Ishikawa (cell line): Measurements from ENCODE around the gene CNTN1.

ENCODE experiments used
- CEBPB ChIP-seq: IDR thresholded peaks from 2 replicates; pipeline ENCODE4 v1.6.1; 2012
- CREB1 ChIP-seq: IDR thresholded peaks from 2 replicates; pipeline ENCODE4 v1.6.1; 2012; ENCODE audit warnings: low read depth
- RAD21 ChIP-seq: IDR thresholded peaks from 2 replicates; pipeline ENCODE4 v1.6.1; 2012; ENCODE audit warnings: low read depth
- TAF1 ChIP-seq: IDR thresholded peaks from 2 replicates; pipeline ENCODE4 v1.6.1; 2012; ENCODE audit warnings: low read depth, mild to moderate bottlenecking
- TCF12 ChIP-seq: IDR thresholded peaks from 2 replicates; pipeline ENCODE4 v1.6.1; 2012; ENCODE audit warnings: low read depth
- TEAD4 ChIP-seq: IDR thresholded peaks from 2 replicates; pipeline ENCODE4 v1.6.1; 2012
- TF ChIP-seq, protein P1 (sequence below): IDR thresholded peaks from 2 replicates; pipeline ENCODE4 v1.6.1; 2012
- TF ChIP-seq, protein P2 (sequence below): IDR thresholded peaks from 2 replicates; pipeline ENCODE4 v1.6.1; 2012; ENCODE audit warnings: low read depth, mild to moderate bottlenecking

DNA sequence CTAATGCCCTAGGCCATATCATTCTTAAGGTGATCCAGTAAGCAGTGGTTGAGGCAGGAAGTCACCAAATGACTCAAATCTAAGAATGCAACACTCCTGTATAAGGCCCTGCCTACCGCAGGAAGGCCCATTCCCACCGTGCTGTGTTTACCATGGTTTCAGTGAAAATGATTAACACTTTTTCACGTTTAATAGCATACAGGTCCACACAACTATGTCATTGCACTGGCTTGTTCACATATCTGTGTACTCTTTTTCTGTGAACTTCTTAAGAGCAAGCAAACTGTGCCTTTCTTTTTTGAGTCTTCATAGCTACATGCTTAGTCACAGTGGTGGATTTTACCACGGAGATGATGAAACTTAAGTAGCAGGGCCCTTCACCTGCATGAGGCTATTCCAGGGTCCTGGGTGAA lies 214.9 kb downstream of the CNTN1 start:
- TF ChIP-seq, protein P1, sequence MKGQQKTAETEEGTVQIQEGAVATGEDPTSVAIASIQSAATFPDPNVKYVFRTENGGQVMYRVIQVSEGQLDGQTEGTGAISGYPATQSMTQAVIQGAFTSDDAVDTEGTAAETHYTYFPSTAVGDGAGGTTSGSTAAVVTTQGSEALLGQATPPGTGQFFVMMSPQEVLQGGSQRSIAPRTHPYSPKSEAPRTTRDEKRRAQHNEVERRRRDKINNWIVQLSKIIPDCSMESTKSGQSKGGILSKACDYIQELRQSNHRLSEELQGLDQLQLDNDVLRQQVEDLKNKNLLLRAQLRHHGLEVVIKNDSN = no peak
- TF ChIP-seq TEAD4 = no peak
- TF ChIP-seq TAF1 = no peak
- TF ChIP-seq TCF12 = no peak
- TF ChIP-seq CREB1 = no peak
- TF ChIP-seq CEBPB = no peak
- TF ChIP-seq RAD21 = no peak
- TF ChIP-seq, protein P2, sequence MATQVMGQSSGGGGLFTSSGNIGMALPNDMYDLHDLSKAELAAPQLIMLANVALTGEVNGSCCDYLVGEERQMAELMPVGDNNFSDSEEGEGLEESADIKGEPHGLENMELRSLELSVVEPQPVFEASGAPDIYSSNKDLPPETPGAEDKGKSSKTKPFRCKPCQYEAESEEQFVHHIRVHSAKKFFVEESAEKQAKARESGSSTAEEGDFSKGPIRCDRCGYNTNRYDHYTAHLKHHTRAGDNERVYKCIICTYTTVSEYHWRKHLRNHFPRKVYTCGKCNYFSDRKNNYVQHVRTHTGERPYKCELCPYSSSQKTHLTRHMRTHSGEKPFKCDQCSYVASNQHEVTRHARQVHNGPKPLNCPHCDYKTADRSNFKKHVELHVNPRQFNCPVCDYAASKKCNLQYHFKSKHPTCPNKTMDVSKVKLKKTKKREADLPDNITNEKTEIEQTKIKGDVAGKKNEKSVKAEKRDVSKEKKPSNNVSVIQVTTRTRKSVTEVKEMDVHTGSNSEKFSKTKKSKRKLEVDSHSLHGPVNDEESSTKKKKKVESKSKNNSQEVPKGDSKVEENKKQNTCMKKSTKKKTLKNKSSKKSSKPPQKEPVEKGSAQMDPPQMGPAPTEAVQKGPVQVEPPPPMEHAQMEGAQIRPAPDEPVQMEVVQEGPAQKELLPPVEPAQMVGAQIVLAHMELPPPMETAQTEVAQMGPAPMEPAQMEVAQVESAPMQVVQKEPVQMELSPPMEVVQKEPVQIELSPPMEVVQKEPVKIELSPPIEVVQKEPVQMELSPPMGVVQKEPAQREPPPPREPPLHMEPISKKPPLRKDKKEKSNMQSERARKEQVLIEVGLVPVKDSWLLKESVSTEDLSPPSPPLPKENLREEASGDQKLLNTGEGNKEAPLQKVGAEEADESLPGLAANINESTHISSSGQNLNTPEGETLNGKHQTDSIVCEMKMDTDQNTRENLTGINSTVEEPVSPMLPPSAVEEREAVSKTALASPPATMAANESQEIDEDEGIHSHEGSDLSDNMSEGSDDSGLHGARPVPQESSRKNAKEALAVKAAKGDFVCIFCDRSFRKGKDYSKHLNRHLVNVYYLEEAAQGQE = no peak
